Heart right ventricle (tissue), 16 donors: ENCODE data around the gene PDE6G. TPM values are rescaled to one million over a fixed set of nuclear protein-coding genes. Genes with fewer than 3 reads are reported as not detected.

Source experiments
- ATAC-seq, 8 donors: fragments of 200-7000 bp; cut with Tn5 transposase; one replicate each; pipeline ENCODE4 v1.9.1; 2020; ENCODE audit warnings: mild to moderate bottlenecking in 8 of 8, moderate library complexity in 8 of 8, moderate number of reproducible peaks in 1 of 8
- DNase-seq, 2 donors: peaks; one replicate each; pipeline ENCODE4 v3.0.0-alpha.2; 2020
- H3K27ac ChIP-seq, 10 donors: fragments of 200-600 bp; sonication (generic) in 2 of 10; one replicate each; pipeline versions ENCODE4 v1.5.0 to v1.8.0; 2020 to 2022; ENCODE audit warnings: mild to moderate bottlenecking in 3 of 10
- H3K27me3 ChIP-seq, 7 donors: fragments of 200-600 bp; one replicate each; pipeline ENCODE4 v1.8.0; 2021 to 2022; ENCODE audit warnings: mild to moderate bottlenecking in 2 of 7
- H3K36me3 ChIP-seq, 9 donors: fragments of 200-600 bp; sonication (generic) in 1 of 9; one replicate each; pipeline versions ENCODE4 v1.5.0 to v1.8.0; 2020 to 2022; ENCODE audit warnings: mild to moderate bottlenecking in 2 of 9
- H3K4me1 ChIP-seq, 9 donors: fragments of 200-600 bp; sonication (generic) in 1 of 9; one replicate each; pipeline versions ENCODE4 v1.5.0 to v1.8.0; 2020 to 2022; ENCODE audit warnings: mild to moderate bottlenecking in 4 of 9
- H3K4me3 ChIP-seq, 10 donors: fragments of 200-600 bp; sonication (generic) in 2 of 10; one replicate each; pipeline versions ENCODE4 v1.5.0 to v1.8.0; 2020 to 2022; ENCODE audit warnings: mild to moderate bottlenecking in 7 of 10, moderate library complexity in 2 of 10
- H3K9me3 ChIP-seq, 11 donors: fragments of 200-600 bp in 10 of 11; sonication (generic) in 2 of 11; one replicate each; pipeline versions ENCODE4 v1.5.0 to v1.8.0; 2013 to 2022; ENCODE audit warnings: mild to moderate bottlenecking in 2 of 11, control low read depth in 1 of 11, moderate library complexity in 1 of 11
- WGBS, 2 donors: extraction: QIAGEN DNeasy Blood & Tissue Kit; methylation state at CpG; one replicate each; pipeline ENCODE4 v1.1.7; 2013; ENCODE audit warnings: inconsistent platforms in 1 of 2; 5-methylcytosine and 5-hydroxymethylcytosine counted together
- intact Hi-C, 10 donors: fragments of 100-400 bp; cut with DNase I; formaldehyde crosslinking; loops; one replicate each; pipeline versions ENCODE4 v1.11.1 to v1.14.2; 2022
- polyA plus RNA-seq, 2 donors: library from polyadenylated mRNA; stranded (reverse); fragments of 200-250 nt; gene quantifications; one replicate each; pipeline ENCODE4 v1.2.3, GENCODE V29; 2013
- total RNA-seq, 10 donors: library from RNA; stranded (reverse); fragmentation: NEBNext Ultra II Directional in 3 of 10; extraction: Animal tissue kit (Norgen Biotek cat#: 25700) in 3 of 10; gene quantifications; one replicate each; pipeline versions ENCODE4 v1.2.1 to v1.2.4, GENCODE V29; 2021 to 2023
- TF ChIP-seq, protein P1 (sequence below), 9 donors: fragments of 200-600 bp; sonication (generic) in 2 of 9; IDR thresholded peaks; one replicate each; pipeline versions ENCODE4 v1.5.0 to v1.8.0; 2021 to 2022; ENCODE audit warnings: antibody characterized with exemption in 9 of 9, mild to moderate bottlenecking in 5 of 9, moderate library complexity in 1 of 9
- donor health status: Arrhythmogenic right ventricular cardiomyopathy.
- donor health status: ischemic (EF 13 %, LVEDD 7.1; RV severe dilation, severe dysfunction).
- donor health status: healthy with polysubstance abuse.
- donor health status: DM: no; HTN: yes; CAD: no.
- donor health status: DM: no; HTN: no; CAD: no.
- donor health status: ischemic (EF 25% LVEDD 6.9; RV normal size, moderate dysfunction).
- donor health status: ischemic (EF 25% LVEDD 5.7; RV mildly dilated, moderate dysfunction).
- donor health status: healthy.
- donor health status: DM: yes; HTN: yes; CAD: no.
- donor health status: Ischemic cardiomyopathy.
- donor health status: ischemic (EF 35%, LVEDD 5.7; RV mildly dilated, moderate dysfunction).
- donor health status: nonischemic (EF 11% LVEDD 7.7; RV severe dilation, severe dysfunction).
- donor health status: DM: yes; HTN: yes; CAD: no.
- donor health status: PGD.
- donor health status: ischemic (EF 29% LVEDD 5.4; RV normal size, mild dysfunction).
- donor health status: nonischemic (EF 23%, LVEDD 6.1; RV moderate dilation, normal function).

PDE6G gene
- total and polyA plus RNA-seq, 12 donors, result 0.38 to 1.3 (median 1.3) TPM; not detected in 9

DNA sequence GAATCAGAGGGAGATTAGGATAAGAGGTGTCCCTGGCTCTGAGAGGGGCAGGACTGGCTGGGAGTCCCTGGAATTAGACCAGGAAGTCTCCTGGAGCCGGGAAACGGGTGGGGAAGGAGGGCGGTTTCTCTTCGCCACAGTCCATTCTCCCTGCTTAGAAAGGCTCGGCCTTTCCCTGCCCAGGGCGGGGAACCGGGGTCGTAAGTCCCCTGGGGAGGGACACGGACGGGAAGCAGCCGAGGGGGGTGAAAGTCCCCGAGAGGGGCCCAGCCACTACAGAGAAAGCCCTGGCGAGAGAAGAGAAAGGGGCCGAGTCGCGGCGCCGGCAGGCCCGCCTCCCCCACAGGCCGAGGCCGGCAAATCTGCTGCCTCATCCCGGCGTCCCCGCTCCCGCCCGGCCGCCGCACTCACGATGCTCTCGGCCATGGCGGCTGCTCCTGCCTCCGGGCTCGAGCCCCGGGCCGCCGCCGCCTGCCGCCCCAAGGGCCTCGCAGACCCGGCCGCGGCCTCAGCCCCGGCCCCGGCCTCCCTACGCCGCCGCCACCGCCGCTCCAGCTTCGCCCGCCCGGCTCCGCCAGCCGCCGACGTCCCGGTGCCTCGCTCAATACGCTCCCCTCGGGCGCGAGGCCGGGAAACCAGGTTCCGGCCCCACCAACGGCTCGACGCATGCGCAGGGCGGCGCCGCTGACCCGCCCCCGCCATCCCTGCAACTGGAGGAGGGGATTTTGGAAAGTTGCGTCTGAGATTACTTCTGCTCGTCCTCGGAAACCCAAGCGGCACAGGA lies 19.6 kb downstream of the PDE6G start, which contains the start of the genes NPLOC4 and TSPAN10:
TSS of gene NPLOC4 (minus strand) at position 608 of the 784 bp plus-strand sequence. CDS start at position 426, 182 bp downstream.
TSS of gene TSPAN10 (plus strand) at position 692 of the 784 bp plus-strand sequence. CDS start 5,217 bp downstream, outside the sequence.
- Histone ChIP-seq H3K36me3 (peaks cover 0 to 14% (median 0%) of the 10 kb centered on the region in 9 donors), H3K4me3 (peak within 1 kb of the TSS; percentile 51 to 99 (median 90)), H3K4me1 (peaks cover 6 to 52% (median 34%) of the 10 kb centered on the region in 9 donors), H3K27me3 (no peaks in the 10 kb centered on the region), H3K27ac (peak within 1 kb of the TSS; percentile 82 to 99 (median 96)), H3K9me3 (no peaks in the 10 kb centered on the region)
- 0% methylated on average over 66 to 77 of the region's 77 CpGs for WGBS, 2 donors
- ATAC-seq (peak; percentile 84 to 94 (median 90)), DNase-seq (peak; percentile 80 to 90)
- TF ChIP-seq, protein P1, sequence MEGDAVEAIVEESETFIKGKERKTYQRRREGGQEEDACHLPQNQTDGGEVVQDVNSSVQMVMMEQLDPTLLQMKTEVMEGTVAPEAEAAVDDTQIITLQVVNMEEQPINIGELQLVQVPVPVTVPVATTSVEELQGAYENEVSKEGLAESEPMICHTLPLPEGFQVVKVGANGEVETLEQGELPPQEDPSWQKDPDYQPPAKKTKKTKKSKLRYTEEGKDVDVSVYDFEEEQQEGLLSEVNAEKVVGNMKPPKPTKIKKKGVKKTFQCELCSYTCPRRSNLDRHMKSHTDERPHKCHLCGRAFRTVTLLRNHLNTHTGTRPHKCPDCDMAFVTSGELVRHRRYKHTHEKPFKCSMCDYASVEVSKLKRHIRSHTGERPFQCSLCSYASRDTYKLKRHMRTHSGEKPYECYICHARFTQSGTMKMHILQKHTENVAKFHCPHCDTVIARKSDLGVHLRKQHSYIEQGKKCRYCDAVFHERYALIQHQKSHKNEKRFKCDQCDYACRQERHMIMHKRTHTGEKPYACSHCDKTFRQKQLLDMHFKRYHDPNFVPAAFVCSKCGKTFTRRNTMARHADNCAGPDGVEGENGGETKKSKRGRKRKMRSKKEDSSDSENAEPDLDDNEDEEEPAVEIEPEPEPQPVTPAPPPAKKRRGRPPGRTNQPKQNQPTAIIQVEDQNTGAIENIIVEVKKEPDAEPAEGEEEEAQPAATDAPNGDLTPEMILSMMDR (IDR thresholded peaks at IDR 0.05), result no peak
- intact Hi-C loops, result loop anchor here in 2 of 10 donors (1.0 to 2.0 kb wide), 2 partner anchors 30 kb away; partner anchors contain the start of genes CCDC137 (in 2 of the 2) and OXLD1 (in 2 of the 2)

DNA sequence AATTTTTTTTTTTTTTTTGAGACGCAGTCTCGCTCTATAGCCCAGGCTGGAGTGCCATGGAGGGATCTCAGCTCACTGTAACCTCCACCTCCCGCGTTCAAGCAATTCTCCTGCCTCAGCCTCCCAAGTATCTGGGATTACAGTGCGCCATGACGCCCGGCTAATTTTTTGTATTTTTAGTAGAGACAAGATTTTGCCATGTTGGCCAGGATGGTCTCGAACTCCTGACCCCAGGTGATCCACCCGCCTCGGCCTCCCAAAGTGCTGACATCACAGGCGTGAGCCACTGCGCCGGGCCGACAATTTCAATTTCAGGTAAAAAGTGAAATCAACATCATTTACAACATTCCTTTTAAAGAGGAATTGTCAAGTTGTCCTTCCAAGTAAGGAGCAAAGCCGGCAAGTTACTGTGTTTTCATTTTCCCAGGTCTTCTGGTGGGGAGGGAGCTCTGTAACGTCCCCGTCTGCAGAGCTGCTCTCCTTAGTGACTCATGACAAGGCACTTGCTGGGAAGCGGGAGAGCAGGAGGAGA lies 20.3 kb downstream of the PDE6G start:
- intact Hi-C loops, result loop anchor here in 1 of 10 donors (2.0 kb wide), 1 partner anchor 31 kb away; the partner anchor contains the start of genes CCDC137 and OXLD1
- Histone ChIP-seq H3K9me3 (no peaks in the 10 kb centered on the region), H3K36me3 (peaks cover 0 to 17% (median 0%) of the 10 kb centered on the region in 9 donors), H3K4me3 (peak overlapping the region; percentile 51 to 99 (median 90)), H3K4me1 (peaks cover 6 to 52% (median 34%) of the 10 kb centered on the region in 9 donors), H3K27ac (peak overlapping the region; percentile 82 to 99 (median 96)), H3K27me3 (no peaks in the 10 kb centered on the region)
- WGBS, 2 donors, result 32 to 38% methylated on average over 18 of the region's 18 CpGs
- no peak for DNase-seq
- TF ChIP-seq, protein P1 (IDR thresholded peaks at IDR 0.05), result no peak
- ATAC-seq, result no peak

DNA sequence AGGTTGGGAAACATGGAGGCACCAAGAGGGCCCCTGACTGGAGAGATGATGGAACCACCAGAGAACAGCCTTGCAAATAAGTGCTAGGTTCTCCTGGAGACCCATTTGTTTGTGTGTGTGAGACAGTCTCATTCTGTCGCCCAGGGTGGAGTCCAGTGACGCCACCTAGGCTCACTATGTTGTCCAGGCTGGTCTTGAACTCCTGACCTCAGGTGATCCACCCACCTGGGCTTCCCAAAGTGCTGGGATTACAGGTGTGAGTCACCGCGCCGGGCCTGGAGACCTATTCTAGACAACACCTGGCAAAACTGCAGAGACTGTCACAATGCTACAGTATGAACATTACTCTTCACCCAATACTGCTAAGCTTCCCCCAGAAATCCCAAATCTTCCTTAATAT lies 20.9 kb downstream of the PDE6G start:
- no peak for ATAC-seq
- peaks cover 6 to 52% (median 34%) of the 10 kb centered on the region in 9 donors for H3K4me1 ChIP-seq
- H3K4me3 ChIP-seq, result peak overlapping the region in 9 of 10 donors; percentile 51 to 99 (median 89)
- no peaks in the 10 kb centered on the region for H3K9me3 ChIP-seq
- H3K27ac ChIP-seq, result peak overlapping the region in 6 of 10 donors; percentile 92 to 99 (median 96)
- no peaks in the 10 kb centered on the region for H3K27me3 ChIP-seq
- intact Hi-C loops, result no loop called here
- TF ChIP-seq, protein P1 (IDR thresholded peaks at IDR 0.05), result no peak
- DNase-seq, result no peak
- 89 to 96% methylated on average over 5 of the region's 5 CpGs for WGBS, 2 donors
- peaks cover 0 to 22% (median 0%) of the 10 kb centered on the region in 9 donors for H3K36me3 ChIP-seq

DNA sequence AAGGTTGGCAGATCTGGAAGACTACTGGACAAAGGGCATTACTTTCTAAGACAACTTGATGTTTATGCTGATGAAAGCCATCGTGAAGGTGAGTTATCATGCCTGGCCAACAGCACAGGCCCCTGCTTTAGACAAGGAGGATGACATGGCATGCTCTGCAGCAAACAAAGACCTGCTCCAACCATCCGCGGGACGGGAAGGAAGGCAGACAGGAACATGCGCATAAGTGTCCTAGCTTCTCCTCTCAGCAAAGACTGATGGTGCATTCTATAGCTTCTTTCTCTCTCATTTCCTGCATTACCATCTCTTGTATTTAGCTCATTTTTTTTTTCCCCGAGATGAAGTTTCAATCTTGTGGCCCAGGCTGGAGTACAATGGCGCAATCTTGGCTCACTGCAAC lies 24.9 kb downstream of the PDE6G start:
- no peak for DNase-seq
- intact Hi-C loops, result no loop called here

More for the DNA sequence above, 24.9 kb downstream of the PDE6G start:
- ATAC-seq, result no peak
- Histone ChIP-seq H3K36me3 (peaks cover 0 to 61% (median 29%) of the 10 kb centered on the region in 9 donors), H3K4me3 (no peak overlapping the region), H3K27me3 (no peaks in the 10 kb centered on the region), H3K27ac (no peak overlapping the region), H3K4me1 (peaks cover 6 to 45% (median 30%) of the 10 kb centered on the region in 9 donors), H3K9me3 (no peaks in the 10 kb centered on the region)
- TF ChIP-seq, protein P1 (IDR thresholded peaks at IDR 0.05), result no peak
- 68 to 69% methylated on average over 7 of the region's 7 CpGs for WGBS, 2 donors
